Measurements from ENCODE around the gene LALBA.
A peak's percentile ranks its signal among the peaks of the same experiment; 100 is the strongest.
"Not testable (repeated sequence)": the region's sequence is repeated elsewhere in the genome, so short reads cannot be mapped to it uniquely, and the experiment has no call there.

LALBA gene

DNA sequence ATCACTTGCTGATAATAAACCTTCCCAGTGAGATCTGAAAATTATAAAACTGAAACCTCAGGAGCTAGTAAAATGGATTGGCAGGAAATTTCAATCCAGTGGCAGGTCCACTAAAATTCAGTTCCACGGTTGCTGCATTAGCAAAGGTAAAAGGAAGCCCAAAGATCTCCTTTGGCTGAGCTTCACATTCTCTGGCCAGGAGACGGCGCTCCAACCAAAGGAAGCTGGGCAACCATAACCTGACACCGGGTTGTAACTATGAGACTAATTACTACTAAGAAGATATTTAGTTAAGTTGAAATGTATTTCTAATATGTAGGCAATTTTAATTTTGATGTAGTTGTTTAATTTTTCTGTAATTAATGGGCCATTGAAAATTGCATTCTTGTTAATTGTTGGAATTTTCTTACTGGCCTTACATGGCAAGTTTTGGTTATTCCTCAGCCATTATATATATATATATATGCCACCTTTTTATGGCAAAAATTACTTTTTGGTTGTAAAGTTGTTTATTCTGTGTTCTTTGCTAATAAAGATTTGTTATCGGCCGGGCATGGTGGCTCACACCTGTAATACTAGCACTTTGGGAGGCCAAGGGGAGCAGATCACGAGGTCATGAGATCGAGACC is 27.4 kb downstream of the LALBA start:
- peak; percentile 45 for DNase-seq (ENCODE audit: low read depth, low spot score)
- H3K4me3 ChIP-seq (ENCODE audit: low read length) = no peak overlapping the region

GRCh38 chr12:48536602-48537001 is 33.2 kb downstream of the LALBA start:
- no peak for DNase-seq (ENCODE audit: low read depth, low spot score)
- H3K4me3 ChIP-seq (ENCODE audit: low read length) = no peak overlapping the region

DNA sequence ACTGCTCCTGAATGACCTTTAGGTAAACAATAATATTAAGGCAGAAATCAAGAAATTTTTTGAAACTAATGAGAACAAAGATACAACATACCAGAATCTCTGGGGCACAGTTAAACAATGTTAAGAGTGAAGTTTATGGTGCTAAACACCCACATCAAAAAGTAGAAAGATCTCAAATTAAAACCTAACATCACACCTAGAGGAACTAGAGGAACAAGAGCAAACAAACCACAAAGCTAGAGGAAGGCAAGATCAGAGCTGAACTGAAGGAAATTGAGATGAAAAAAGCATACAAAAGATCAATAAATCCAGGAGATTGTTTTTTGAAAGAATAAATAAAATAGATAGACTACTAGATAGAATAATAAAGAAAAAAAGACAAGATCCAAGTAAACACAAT is 37.2 kb downstream of the LALBA start:
- no peak overlapping the region for H3K4me3 ChIP-seq (ENCODE audit: low read length)
- DNase-seq (ENCODE audit: low read depth, low spot score) = peak; percentile 41

DNA sequence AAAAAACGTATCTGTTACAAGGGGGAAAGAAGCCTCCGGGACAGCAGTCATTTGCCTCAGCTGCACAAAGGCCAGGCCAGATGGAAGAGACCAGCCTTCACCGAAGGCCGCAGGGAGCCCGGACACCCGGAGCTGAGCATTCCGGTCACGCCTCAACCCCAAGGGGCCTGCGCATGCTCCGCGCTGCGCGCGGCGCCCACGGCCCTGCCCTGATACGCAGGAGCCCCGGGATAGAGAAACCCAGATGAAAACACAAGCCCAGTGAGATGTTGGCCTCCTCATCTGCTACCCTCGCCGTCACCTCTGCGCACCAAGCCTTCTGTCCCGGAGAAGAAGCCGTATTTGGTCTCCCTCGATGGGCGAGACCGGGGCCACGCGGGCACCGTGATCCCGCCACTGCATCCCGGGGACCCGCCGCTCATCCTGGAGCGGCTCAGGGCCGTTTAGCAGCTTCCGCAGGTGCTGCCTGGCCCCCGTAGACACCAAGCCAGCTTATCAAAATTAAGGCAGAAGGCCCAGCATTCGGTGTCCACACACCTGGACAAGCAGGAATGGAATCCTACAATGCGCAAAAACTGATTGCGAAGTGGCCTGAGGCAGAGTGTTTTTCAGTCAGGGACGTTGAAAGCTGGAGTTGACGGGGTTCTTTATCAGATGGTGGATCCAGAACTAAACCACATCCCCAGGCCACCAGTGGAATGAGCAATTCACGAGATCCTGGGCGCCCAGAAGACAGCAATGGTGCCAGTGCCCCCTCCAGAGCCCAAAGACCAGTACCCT is 41.8 kb downstream of the LALBA start:
- no peak for DNase-seq (ENCODE audit: low read depth, low spot score)
- no peak overlapping the region for H3K4me3 ChIP-seq (ENCODE audit: low read length)

DNA sequence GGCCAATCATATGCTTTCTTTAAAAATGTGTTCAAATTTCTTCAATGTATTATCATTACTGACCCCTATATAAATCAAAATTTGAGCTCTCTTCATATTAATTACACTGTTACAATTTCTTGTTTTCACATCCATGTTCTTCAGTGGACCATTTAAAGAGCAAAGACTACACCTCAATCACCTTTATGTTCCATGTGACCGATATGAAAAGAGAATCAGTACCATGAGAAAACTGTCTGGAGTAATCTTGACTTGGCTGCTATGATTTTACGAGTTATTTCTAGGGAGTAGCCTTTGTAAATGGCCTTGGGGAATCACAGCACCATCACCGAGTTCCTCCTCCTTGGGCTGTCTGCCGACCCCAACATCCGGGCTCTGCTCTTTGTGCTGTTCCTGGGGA is 44.5 kb downstream of the LALBA start, which contains the start of gene OR8S1:
Gene OR8S1 (plus strand): TSS at position 301 of the 400 bp plus-strand sequence. CDS start 0 bp downstream, at position 301.
- DNase-seq (ENCODE audit: low read depth, low spot score) = no peak
- no peak within 1 kb of the TSS for H3K4me3 ChIP-seq (ENCODE audit: low read length)

GRCh38 chr12:48520381-48520780 is 49.5 kb downstream of the LALBA start:
- not testable (repeated sequence) for DNase-seq (ENCODE audit: low read depth, low spot score); H3K4me3 ChIP-seq (ENCODE audit: low read length)

Measured in Jurkat, Clone E6-1 (cell line).